Measurements from ENCODE around the gene USP9Y. TPM values are rescaled to one million over a fixed set of nuclear protein-coding genes. Genes with fewer than 3 reads are reported as not detected.

The USP9Y gene
- total and polyA plus RNA-seq, 4 experiments from 2014 or later, result 56.3 to 58.9 TPM; not detected in 2

DNA sequence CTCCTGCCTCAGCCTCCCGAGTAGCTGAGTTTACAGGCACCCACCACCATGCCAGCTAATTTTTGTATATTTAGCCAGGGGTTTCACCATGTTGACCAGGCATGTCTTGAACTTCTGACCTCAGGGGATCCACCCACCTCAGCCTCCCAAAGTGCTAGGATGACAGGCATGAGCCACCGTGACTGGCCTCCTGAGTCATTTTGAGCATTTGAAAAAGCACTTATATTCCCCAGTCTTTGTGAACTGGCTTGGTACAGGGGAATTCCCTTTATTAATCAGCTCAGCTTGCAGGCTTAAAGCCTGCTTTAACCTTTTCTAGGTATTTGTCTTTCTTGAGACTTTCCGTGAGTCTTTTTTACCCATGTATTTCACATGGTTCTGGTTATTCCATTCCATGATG lies 32.6 kb downstream of the USP9Y start:
- H3K4me3 Mint-ChIP-seq, result no peak overlapping the region
- Histone ChIP-seq H3K27me3 (ENCODE audit: insufficient read depth, low read length) (no peaks in the 10 kb centered on the region), H3K4me3 (ENCODE audit: low read length in 2 of 2) (no peak overlapping the region), H3K4me1 (ENCODE audit: insufficient read depth, low read length) (no peaks in the 10 kb centered on the region), H3K9me3 (ENCODE audit: control insufficient read depth in 1 of 2, low read length in 2 of 2) (no peaks in the 10 kb centered on the region), H3K36me3 (ENCODE audit: insufficient read depth, low read length) (no peaks in the 10 kb centered on the region), H3K27ac (ENCODE audit: low read depth, low read length) (no peak overlapping the region)
- peaks cover 0 to 33% of the 10 kb centered on the region in 2 donors for H3K36me3 Mint-ChIP-seq
- ChIA-PET CTCF (ENCODE audit: partially characterized antibody) (no interaction called here), POLR2A (ENCODE audit: partially characterized antibody) (no interaction called here)
- no peak for DNase-seq
- no peaks in the 10 kb centered on the region for H3K9me3 Mint-ChIP-seq
- H3K4me1 Mint-ChIP-seq, result peaks cover 0 to 5% (median 3%) of the 10 kb centered on the region in 4 donors
- intact Hi-C loops (cut with micrococcal nuclease), result no loop called here
- no peaks in the 10 kb centered on the region for H3K27me3 Mint-ChIP-seq
- H3K27ac Mint-ChIP-seq, result no peak overlapping the region

DNA sequence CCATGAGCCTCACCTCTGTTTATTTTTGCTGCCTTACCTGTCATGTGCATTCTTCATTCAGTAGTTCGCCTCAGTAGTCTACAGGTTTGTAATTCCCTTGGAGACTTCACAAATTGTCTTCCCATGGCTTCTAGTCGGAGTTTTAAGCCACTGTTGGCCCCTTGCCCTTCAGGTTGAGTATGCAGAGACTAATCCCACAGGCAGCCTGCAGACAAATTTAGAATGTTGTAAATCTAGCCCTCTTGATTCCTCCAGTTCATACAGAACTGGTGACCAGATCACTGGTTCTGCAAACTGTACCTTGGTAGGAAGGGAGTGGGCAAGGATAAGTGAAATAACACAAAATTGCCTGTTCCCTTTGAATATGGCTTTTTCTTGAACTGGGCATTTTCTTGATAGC lies 33.0 kb downstream of the USP9Y start:
- H3K4me1 Mint-ChIP-seq, result peaks cover 0 to 5% (median 2%) of the 10 kb centered on the region in 4 donors
- H3K4me3 Mint-ChIP-seq, result no peak overlapping the region
- Histone ChIP-seq H3K27ac (ENCODE audit: low read depth, low read length) (no peak overlapping the region), H3K4me1 (ENCODE audit: insufficient read depth, low read length) (no peaks in the 10 kb centered on the region), H3K9me3 (ENCODE audit: control insufficient read depth in 1 of 2, low read length in 2 of 2) (no peaks in the 10 kb centered on the region), H3K27me3 (ENCODE audit: insufficient read depth, low read length) (no peaks in the 10 kb centered on the region), H3K36me3 (ENCODE audit: insufficient read depth, low read length) (no peaks in the 10 kb centered on the region), H3K4me3 (ENCODE audit: low read length in 2 of 2) (no peak overlapping the region)
- ChIA-PET POLR2A (ENCODE audit: partially characterized antibody) (no interaction called here), CTCF (ENCODE audit: partially characterized antibody) (no interaction called here)
- H3K27me3 Mint-ChIP-seq, result no peaks in the 10 kb centered on the region
- peaks cover 0 to 29% of the 10 kb centered on the region in 2 donors for H3K36me3 Mint-ChIP-seq
- DNase-seq, result no peak
- no peaks in the 10 kb centered on the region for H3K9me3 Mint-ChIP-seq
- no peak overlapping the region for H3K27ac Mint-ChIP-seq
- intact Hi-C loops (cut with micrococcal nuclease), result no loop called here

GRCh38 chrY:12741414-12741813 lies 40.4 kb downstream of the USP9Y start:
- Mint-ChIP-seq H3K27me3 (no peaks in the 10 kb centered on the region), H3K36me3 (peaks cover 0 to 27% of the 10 kb centered on the region in 2 donors), H3K9me3 (no peaks in the 10 kb centered on the region), H3K4me1 (no peaks in the 10 kb centered on the region), H3K27ac (peak overlapping the region in 1 of 7 donors; percentile 29), H3K4me3 (no peak overlapping the region)
- no peaks in the 10 kb centered on the region for H3K27me3 ChIP-seq (ENCODE audit: insufficient read depth, low read length)
- no peak for DNase-seq
- no peaks in the 10 kb centered on the region for H3K4me1 ChIP-seq (ENCODE audit: insufficient read depth, low read length)
- H3K27ac ChIP-seq (ENCODE audit: low read depth, low read length), result no peak overlapping the region
- ChIA-PET POLR2A (ENCODE audit: partially characterized antibody) (no interaction called here), CTCF (ENCODE audit: partially characterized antibody) (no interaction called here)
- peaks cover 9% of the 10 kb centered on the region for H3K36me3 ChIP-seq (ENCODE audit: insufficient read depth, low read length)
- intact Hi-C loops (cut with micrococcal nuclease), result no loop called here
- H3K9me3 ChIP-seq (ENCODE audit: control insufficient read depth in 1 of 2, low read length in 2 of 2), result no peaks in the 10 kb centered on the region
- H3K4me3 ChIP-seq (ENCODE audit: low read length in 2 of 2), result no peak overlapping the region

- H3K27me3 Mint-ChIP-seq, result no peaks in the 10 kb centered on the region
- no peak overlapping the region for H3K27ac Mint-ChIP-seq
- no peak overlapping the region for H3K4me3 ChIP-seq (ENCODE audit: low read length in 2 of 2)
- H3K27me3 ChIP-seq (ENCODE audit: insufficient read depth, low read length), result no peaks in the 10 kb centered on the region
- no peaks in the 10 kb centered on the region for H3K4me1 ChIP-seq (ENCODE audit: insufficient read depth, low read length)
- no peak overlapping the region for H3K27ac ChIP-seq (ENCODE audit: low read depth, low read length)
- peaks cover 9% of the 10 kb centered on the region for H3K36me3 ChIP-seq (ENCODE audit: insufficient read depth, low read length)
- ChIA-PET POLR2A (ENCODE audit: partially characterized antibody) (interaction anchor here (0.6 kb wide), 1 partner anchor 601 kb away, joined by 3 read pairs; no protein-coding TSS in a partner anchor), CTCF (ENCODE audit: partially characterized antibody) (no interaction called here)
- H3K4me1 Mint-ChIP-seq, result no peaks in the 10 kb centered on the region
- H3K9me3 ChIP-seq (ENCODE audit: control insufficient read depth in 1 of 2, low read length in 2 of 2), result no peaks in the 10 kb centered on the region
- DNase-seq, result no peak
- H3K4me3 Mint-ChIP-seq, result no peak overlapping the region
- intact Hi-C loops (cut with micrococcal nuclease), result no loop called here
- peaks cover 0 to 25% of the 10 kb centered on the region in 2 donors for H3K36me3 Mint-ChIP-seq
- no peaks in the 10 kb centered on the region for H3K9me3 Mint-ChIP-seq
These were observed 41.7 kb downstream of the USP9Y start for GRCh38 chrY:12742725-12743124.

DNA sequence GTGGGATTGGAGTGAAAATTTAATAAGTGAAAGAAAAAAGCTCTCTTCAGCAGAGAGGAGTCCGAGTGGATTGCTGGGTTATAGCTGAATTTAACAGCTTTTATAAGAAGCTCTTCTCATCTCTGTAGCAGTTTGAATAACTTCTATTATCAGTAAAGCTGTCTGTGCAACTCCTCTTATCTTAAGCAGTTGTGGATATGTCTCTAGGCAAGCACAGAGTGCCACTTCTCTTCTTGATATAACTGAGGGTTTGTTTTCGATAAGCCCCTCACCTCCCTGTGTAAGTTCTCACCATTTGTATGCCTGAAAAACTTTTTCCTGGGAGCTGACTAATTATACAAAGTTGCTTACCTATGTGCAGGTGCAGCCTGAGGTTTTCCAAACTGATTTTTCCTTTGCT lies 43.1 kb downstream of the USP9Y start:
- H3K4me1 Mint-ChIP-seq, result no peaks in the 10 kb centered on the region
- Histone ChIP-seq H3K4me1 (ENCODE audit: insufficient read depth, low read length) (no peaks in the 10 kb centered on the region), H3K9me3 (ENCODE audit: control insufficient read depth in 1 of 2, low read length in 2 of 2) (no peaks in the 10 kb centered on the region), H3K27me3 (ENCODE audit: insufficient read depth, low read length) (no peaks in the 10 kb centered on the region), H3K4me3 (ENCODE audit: low read length in 2 of 2) (no peak overlapping the region), H3K36me3 (ENCODE audit: insufficient read depth, low read length) (peaks cover 9% of the 10 kb centered on the region), H3K27ac (ENCODE audit: low read depth, low read length) (no peak overlapping the region)
- H3K4me3 Mint-ChIP-seq, result no peak overlapping the region
- H3K9me3 Mint-ChIP-seq, result no peaks in the 10 kb centered on the region
- no peak overlapping the region for H3K27ac Mint-ChIP-seq
- no peaks in the 10 kb centered on the region for H3K27me3 Mint-ChIP-seq
- intact Hi-C loops (cut with micrococcal nuclease), result no loop called here
- CTCF ChIA-PET (ENCODE audit: partially characterized antibody), result no interaction called here
- peaks cover 0 to 27% of the 10 kb centered on the region in 2 donors for H3K36me3 Mint-ChIP-seq
- no peak for DNase-seq
- POLR2A ChIA-PET (ENCODE audit: partially characterized antibody), result no interaction called here

GRCh38 chrY:12749293-12749692 lies 48.3 kb downstream of the USP9Y start:
- H3K9me3 ChIP-seq (ENCODE audit: control insufficient read depth in 1 of 2, low read length in 2 of 2), result no peaks in the 10 kb centered on the region
- H3K4me1 ChIP-seq (ENCODE audit: insufficient read depth, low read length), result no peaks in the 10 kb centered on the region
- H3K9me3 Mint-ChIP-seq, result no peaks in the 10 kb centered on the region
- no peak overlapping the region for H3K4me3 Mint-ChIP-seq
- H3K4me1 Mint-ChIP-seq, result peaks cover 0 to 2% (median 0%) of the 10 kb centered on the region in 4 donors
- DNase-seq, result no peak
- ChIA-PET POLR2A (ENCODE audit: partially characterized antibody) (no interaction called here), CTCF (ENCODE audit: partially characterized antibody) (no interaction called here)
- intact Hi-C loops (cut with micrococcal nuclease), result no loop called here
- H3K36me3 ChIP-seq (ENCODE audit: insufficient read depth, low read length), result peaks cover 5% of the 10 kb centered on the region
- peaks cover 0 to 34% of the 10 kb centered on the region in 2 donors for H3K36me3 Mint-ChIP-seq
- no peak overlapping the region for H3K27ac Mint-ChIP-seq
- H3K27ac ChIP-seq (ENCODE audit: low read depth, low read length), result no peak overlapping the region
- H3K27me3 Mint-ChIP-seq, result no peaks in the 10 kb centered on the region
- H3K27me3 ChIP-seq (ENCODE audit: insufficient read depth, low read length), result no peaks in the 10 kb centered on the region
- H3K4me3 ChIP-seq (ENCODE audit: low read length in 2 of 2), result no peak overlapping the region

GRCh38 chrY:12752856-12753255 lies 51.8 kb downstream of the USP9Y start:
- peaks cover 0 to 46% of the 10 kb centered on the region in 2 donors for H3K36me3 Mint-ChIP-seq
- intact Hi-C loops (cut with micrococcal nuclease), result no loop called here
- CTCF ChIA-PET (ENCODE audit: partially characterized antibody), result no interaction called here
- H3K4me1 Mint-ChIP-seq, result peaks cover 0 to 6% (median 0%) of the 10 kb centered on the region in 4 donors
- H3K4me3 Mint-ChIP-seq, result no peak overlapping the region
- no peaks in the 10 kb centered on the region for H3K27me3 Mint-ChIP-seq
- no peaks in the 10 kb centered on the region for H3K27me3 ChIP-seq (ENCODE audit: insufficient read depth, low read length)
- no peak overlapping the region for H3K4me3 ChIP-seq (ENCODE audit: low read length in 2 of 2)
- no peak overlapping the region for H3K27ac Mint-ChIP-seq
- no peak overlapping the region for H3K27ac ChIP-seq (ENCODE audit: low read depth, low read length)
- H3K36me3 ChIP-seq (ENCODE audit: insufficient read depth, low read length), result peaks cover 4% of the 10 kb centered on the region
- H3K9me3 Mint-ChIP-seq, result no peaks in the 10 kb centered on the region
- H3K4me1 ChIP-seq (ENCODE audit: insufficient read depth, low read length), result no peaks in the 10 kb centered on the region
- H3K9me3 ChIP-seq (ENCODE audit: control insufficient read depth in 1 of 2, low read length in 2 of 2), result no peaks in the 10 kb centered on the region
- POLR2A ChIA-PET (ENCODE audit: partially characterized antibody), result interaction anchor here (0.7 kb wide), 1 partner anchor 95 kb away, joined by 3 read pairs; no protein-coding TSS in a partner anchor
- no peak for DNase-seq

DNA sequence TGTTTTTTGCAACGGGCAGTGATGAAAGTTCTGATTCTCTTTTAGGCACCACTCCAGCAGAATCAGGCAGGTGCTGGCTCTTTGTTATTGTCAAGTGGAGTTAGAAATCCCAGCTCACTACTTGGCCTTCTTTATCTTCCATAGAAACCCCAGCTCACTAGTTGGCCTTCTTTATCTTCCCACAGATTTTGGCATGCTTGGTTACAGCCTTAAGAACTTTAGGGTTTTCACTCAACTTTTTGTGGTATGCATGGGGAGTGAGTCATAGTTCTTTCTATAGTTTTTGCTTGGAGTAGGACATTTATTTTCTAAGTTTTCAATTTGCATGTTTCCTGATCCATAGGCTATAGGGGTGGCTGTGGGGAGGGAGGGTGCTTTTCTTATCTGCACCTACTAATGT lies 55.0 kb downstream of the USP9Y start:
- Histone ChIP-seq H3K4me1 (ENCODE audit: insufficient read depth, low read length) (no peaks in the 10 kb centered on the region), H3K27ac (ENCODE audit: low read depth, low read length) (no peak overlapping the region), H3K36me3 (ENCODE audit: insufficient read depth, low read length) (peaks cover 7% of the 10 kb centered on the region), H3K9me3 (ENCODE audit: control insufficient read depth in 1 of 2, low read length in 2 of 2) (no peaks in the 10 kb centered on the region), H3K4me3 (ENCODE audit: low read length in 2 of 2) (no peak overlapping the region), H3K27me3 (ENCODE audit: insufficient read depth, low read length) (no peaks in the 10 kb centered on the region)
- H3K27ac Mint-ChIP-seq, result no peak overlapping the region
- H3K9me3 Mint-ChIP-seq, result no peaks in the 10 kb centered on the region
- H3K27me3 Mint-ChIP-seq, result no peaks in the 10 kb centered on the region
- peaks cover 0 to 39% of the 10 kb centered on the region in 2 donors for H3K36me3 Mint-ChIP-seq
- intact Hi-C loops (cut with micrococcal nuclease), result no loop called here
- peaks cover 0 to 3% (median 0%) of the 10 kb centered on the region in 4 donors for H3K4me1 Mint-ChIP-seq
- H3K4me3 Mint-ChIP-seq, result no peak overlapping the region
- POLR2A ChIA-PET (ENCODE audit: partially characterized antibody), result no interaction called here
- DNase-seq, result no peak
- CTCF ChIA-PET (ENCODE audit: partially characterized antibody), result no interaction called here

Data from CD4-positive, alpha-beta memory T cell (primary cell).